Mucosa of stomach (tissue), 1 donor: ENCODE measurements around the gene SPATA33.
"Not testable (repeated sequence)": the region's sequence is repeated elsewhere in the genome, so short reads cannot be mapped to it uniquely, and the experiment has no call there.

Experiments
- H3K27me3 ChIP-seq: one replicate; pipeline ENCODE4 v1.7.0; 2013; ENCODE audit warnings: mild to moderate bottlenecking, low read length; ENCODE audit not compliant: control insufficient read depth, insufficient read depth
- H3K36me3 ChIP-seq: one replicate; pipeline ENCODE4 v1.7.0; 2013; ENCODE audit warnings: low read length; ENCODE audit not compliant: control insufficient read depth, insufficient read depth
- H3K4me1 ChIP-seq: one replicate; pipeline ENCODE4 v1.7.0; 2013; ENCODE audit warnings: mild to moderate bottlenecking, low read length; ENCODE audit not compliant: control insufficient read depth, insufficient read depth
- H3K4me3 ChIP-seq: one replicate; pipeline ENCODE4 v1.7.0; 2013; ENCODE audit warnings: low read length
- H3K9ac ChIP-seq: one replicate; pipeline ENCODE4 v1.7.0; 2013; ENCODE audit warnings: mild to moderate bottlenecking, low read length, moderate library complexity
- H3K9me3 ChIP-seq: one replicate; pipeline ENCODE4 v1.7.0; 2013; ENCODE audit warnings: mild to moderate bottlenecking, low read length, moderate library complexity; ENCODE audit not compliant: control insufficient read depth
- donor health status: Pancreatic carcinoma.

SPATA33 gene

GRCh38 chr16:89670496-89671431, 13.1 kb downstream of the SPATA33 start:
- Histone ChIP-seq H3K4me3 (no peak overlapping the region), H3K9ac (no peak overlapping the region), H3K36me3 (no peaks in the 10 kb centered on the region), H3K9me3 (no peaks in the 10 kb centered on the region), H3K4me1 (no peaks in the 10 kb centered on the region), H3K27me3 (no peaks in the 10 kb centered on the region)

GRCh38 chr16:89671565-89671964, 13.9 kb downstream of the SPATA33 start:
- H3K9ac ChIP-seq, H3K36me3 ChIP-seq, H3K9me3 ChIP-seq, H3K27me3 ChIP-seq, H3K4me1 ChIP-seq, H3K4me3 ChIP-seq: not testable (repeated sequence)

- Histone ChIP-seq H3K4me1 (no peaks in the 10 kb centered on the region), H3K9ac (no peak overlapping the region), H3K36me3 (no peaks in the 10 kb centered on the region), H3K9me3 (no peaks in the 10 kb centered on the region), H3K4me3 (no peak overlapping the region), H3K27me3 (no peaks in the 10 kb centered on the region)
These were observed 14.7 kb downstream of the SPATA33 start for GRCh38 chr16:89672177-89672941.

GRCh38 chr16:89678258-89678657, 20.6 kb downstream of the SPATA33 start:
- Histone ChIP-seq H3K4me3 (no peak overlapping the region), H3K27me3 (no peaks in the 10 kb centered on the region), H3K4me1 (no peaks in the 10 kb centered on the region), H3K36me3 (no peaks in the 10 kb centered on the region), H3K9me3 (no peaks in the 10 kb centered on the region), H3K9ac (no peak overlapping the region)

- Histone ChIP-seq H3K9ac (no peak overlapping the region), H3K4me3 (no peak overlapping the region), H3K4me1 (peaks cover 17% of the 10 kb centered on the region), H3K27me3 (no peaks in the 10 kb centered on the region), H3K9me3 (no peaks in the 10 kb centered on the region), H3K36me3 (peaks cover 10% of the 10 kb centered on the region)
These were observed 28.3 kb downstream of the SPATA33 start for GRCh38 chr16:89685916-89686315.

GRCh38 chr16:89686520-89687091, 29.0 kb downstream of the SPATA33 start, which contains the start of gene CDK10:
Gene CDK10 (plus strand): TSS chr16:89686689. CDS start chr16:89686711, 22 bp downstream.
- Histone ChIP-seq H3K9me3 (no peaks in the 10 kb centered on the region), H3K4me3 (peak within 1 kb of the TSS; percentile 63)

GRCh38 chr16:89687092-89687940, 29.7 kb downstream of the SPATA33 start:
- Histone ChIP-seq H3K4me3 (peak overlapping the region; percentile 63), H3K9ac (peak overlapping the region; percentile 85), H3K27me3 (no peaks in the 10 kb centered on the region), H3K36me3 (peaks cover 10% of the 10 kb centered on the region), H3K4me1 (peaks cover 17% of the 10 kb centered on the region), H3K9me3 (no peaks in the 10 kb centered on the region)

More at GRCh38 chr16:89686520-89687091, 29.0 kb downstream of the SPATA33 start, which contains the start of gene CDK10:
- H3K4me1 ChIP-seq, result peaks cover 17% of the 10 kb centered on the region
- H3K9ac ChIP-seq, result peak within 1 kb of the TSS; percentile 85
- H3K27me3 ChIP-seq, result no peaks in the 10 kb centered on the region
- peaks cover 10% of the 10 kb centered on the region for H3K36me3 ChIP-seq

GRCh38 chr16:89688395-89688794, 30.8 kb downstream of the SPATA33 start:
- peaks cover 17% of the 10 kb centered on the region for H3K4me1 ChIP-seq
- no peaks in the 10 kb centered on the region for H3K9me3 ChIP-seq
- no peak overlapping the region for H3K4me3 ChIP-seq
- H3K27me3 ChIP-seq, result no peaks in the 10 kb centered on the region
- no peak overlapping the region for H3K9ac ChIP-seq
- H3K36me3 ChIP-seq, result peaks cover 14% of the 10 kb centered on the region

- Histone ChIP-seq H3K36me3 (peaks cover 17% of the 10 kb centered on the region), H3K9ac (no peak overlapping the region), H3K9me3 (no peaks in the 10 kb centered on the region), H3K27me3 (no peaks in the 10 kb centered on the region), H3K4me3 (no peak overlapping the region), H3K4me1 (peaks cover 17% of the 10 kb centered on the region)
These were observed 31.5 kb downstream of the SPATA33 start for GRCh38 chr16:89689142-89689541.

- peaks cover 17% of the 10 kb centered on the region for H3K36me3 ChIP-seq
- H3K27me3 ChIP-seq, H3K9ac ChIP-seq, H3K4me3 ChIP-seq, H3K9me3 ChIP-seq: not testable (repeated sequence)
- peaks cover 17% of the 10 kb centered on the region for H3K4me1 ChIP-seq
These were observed 32.0 kb downstream of the SPATA33 start for GRCh38 chr16:89689621-89690020.

GRCh38 chr16:89690392-89690901, 32.8 kb downstream of the SPATA33 start:
- Histone ChIP-seq H3K9ac (no peak overlapping the region), H3K9me3 (no peaks in the 10 kb centered on the region), H3K4me3 (no peak overlapping the region), H3K27me3 (no peaks in the 10 kb centered on the region), H3K36me3 (peaks cover 19% of the 10 kb centered on the region), H3K4me1 (peaks cover 17% of the 10 kb centered on the region)
